ENCODE data around the gene INSYN2B. TPM values are rescaled to one million over a fixed set of nuclear protein-coding genes. Genes with fewer than 3 reads are reported as not detected.

Gene INSYN2B
- total RNA-seq, 1 experiment from 2014 or later = not detected

DNA sequence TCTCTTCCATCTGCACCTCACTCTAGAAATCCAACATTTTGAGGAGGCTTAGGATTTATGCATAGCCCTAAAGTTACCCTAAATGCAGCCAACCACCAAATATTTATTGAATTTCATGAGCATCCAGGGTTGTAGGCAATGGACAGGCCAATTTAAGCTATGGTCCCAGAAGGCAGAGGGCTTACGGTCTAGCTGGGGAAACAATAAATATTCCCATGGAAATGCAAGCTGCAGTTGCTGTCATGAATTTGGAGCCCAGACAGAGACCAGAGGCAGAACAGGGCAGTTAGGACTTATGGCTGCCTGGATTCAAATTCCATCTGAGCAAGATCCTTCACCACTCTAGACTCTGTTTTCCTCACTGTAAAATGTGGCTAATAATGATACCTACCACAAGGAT is 9.1 kb upstream of the INSYN2B start:
- ChIA-PET POLR2A (no interaction called here), RAD21 (ENCODE audit: low non-redundant PET in 1 of 2, low total read pairs in 2 of 2, uncharacterized antibody in 2 of 2, unreplicated experiment in 2 of 2) (no interaction called here), CTCF (no interaction called here)
- DNase-seq (ENCODE audit: low read depth, low spot score) = no peak
- TF ChIP-seq POLR2A (IDR thresholded peaks at IDR 0.05; ENCODE audit: borderline replicate concordance, extremely low read depth, insufficient read depth, insufficient read length) = no peak
- TF ChIP-seq SRF (IDR thresholded peaks at IDR 0.05; ENCODE audit: low read depth) = no peak
- TF ChIP-seq EGR1 (IDR thresholded peaks at IDR 0.05; ENCODE audit: low read depth) = no peak
- no peak for TF ChIP-seq TCF7L2 (IDR thresholded peaks at IDR 0.05; ENCODE audit: borderline replicate concordance, extremely low read depth, insufficient read depth, insufficient read length)
- no peak for TF ChIP-seq JUND (IDR thresholded peaks at IDR 0.05)
- no peak for TF ChIP-seq RAD21 (IDR thresholded peaks at IDR 0.05; ENCODE audit: low read depth)
- TF ChIP-seq SIN3A (IDR thresholded peaks at IDR 0.05; ENCODE audit: low read depth) = no peak
- TF ChIP-seq, protein P1, sequence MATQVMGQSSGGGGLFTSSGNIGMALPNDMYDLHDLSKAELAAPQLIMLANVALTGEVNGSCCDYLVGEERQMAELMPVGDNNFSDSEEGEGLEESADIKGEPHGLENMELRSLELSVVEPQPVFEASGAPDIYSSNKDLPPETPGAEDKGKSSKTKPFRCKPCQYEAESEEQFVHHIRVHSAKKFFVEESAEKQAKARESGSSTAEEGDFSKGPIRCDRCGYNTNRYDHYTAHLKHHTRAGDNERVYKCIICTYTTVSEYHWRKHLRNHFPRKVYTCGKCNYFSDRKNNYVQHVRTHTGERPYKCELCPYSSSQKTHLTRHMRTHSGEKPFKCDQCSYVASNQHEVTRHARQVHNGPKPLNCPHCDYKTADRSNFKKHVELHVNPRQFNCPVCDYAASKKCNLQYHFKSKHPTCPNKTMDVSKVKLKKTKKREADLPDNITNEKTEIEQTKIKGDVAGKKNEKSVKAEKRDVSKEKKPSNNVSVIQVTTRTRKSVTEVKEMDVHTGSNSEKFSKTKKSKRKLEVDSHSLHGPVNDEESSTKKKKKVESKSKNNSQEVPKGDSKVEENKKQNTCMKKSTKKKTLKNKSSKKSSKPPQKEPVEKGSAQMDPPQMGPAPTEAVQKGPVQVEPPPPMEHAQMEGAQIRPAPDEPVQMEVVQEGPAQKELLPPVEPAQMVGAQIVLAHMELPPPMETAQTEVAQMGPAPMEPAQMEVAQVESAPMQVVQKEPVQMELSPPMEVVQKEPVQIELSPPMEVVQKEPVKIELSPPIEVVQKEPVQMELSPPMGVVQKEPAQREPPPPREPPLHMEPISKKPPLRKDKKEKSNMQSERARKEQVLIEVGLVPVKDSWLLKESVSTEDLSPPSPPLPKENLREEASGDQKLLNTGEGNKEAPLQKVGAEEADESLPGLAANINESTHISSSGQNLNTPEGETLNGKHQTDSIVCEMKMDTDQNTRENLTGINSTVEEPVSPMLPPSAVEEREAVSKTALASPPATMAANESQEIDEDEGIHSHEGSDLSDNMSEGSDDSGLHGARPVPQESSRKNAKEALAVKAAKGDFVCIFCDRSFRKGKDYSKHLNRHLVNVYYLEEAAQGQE (IDR thresholded peaks at IDR 0.05; ENCODE audit: low read depth) = no peak
- no peak for TF ChIP-seq YY1 (IDR thresholded peaks at IDR 0.05; ENCODE audit: extremely low read depth, insufficient replicate concordance, low read depth, low read length)
- TF ChIP-seq ZFX (IDR thresholded peaks at IDR 0.05) = no peak
- no peak for TF ChIP-seq ELF1 (IDR thresholded peaks at IDR 0.05; ENCODE audit: borderline replicate concordance, low read depth)
- TF ChIP-seq ZNF274 (IDR thresholded peaks at IDR 0.05; ENCODE audit: low read depth, low read length) = no peak
- TF ChIP-seq, protein P2, sequence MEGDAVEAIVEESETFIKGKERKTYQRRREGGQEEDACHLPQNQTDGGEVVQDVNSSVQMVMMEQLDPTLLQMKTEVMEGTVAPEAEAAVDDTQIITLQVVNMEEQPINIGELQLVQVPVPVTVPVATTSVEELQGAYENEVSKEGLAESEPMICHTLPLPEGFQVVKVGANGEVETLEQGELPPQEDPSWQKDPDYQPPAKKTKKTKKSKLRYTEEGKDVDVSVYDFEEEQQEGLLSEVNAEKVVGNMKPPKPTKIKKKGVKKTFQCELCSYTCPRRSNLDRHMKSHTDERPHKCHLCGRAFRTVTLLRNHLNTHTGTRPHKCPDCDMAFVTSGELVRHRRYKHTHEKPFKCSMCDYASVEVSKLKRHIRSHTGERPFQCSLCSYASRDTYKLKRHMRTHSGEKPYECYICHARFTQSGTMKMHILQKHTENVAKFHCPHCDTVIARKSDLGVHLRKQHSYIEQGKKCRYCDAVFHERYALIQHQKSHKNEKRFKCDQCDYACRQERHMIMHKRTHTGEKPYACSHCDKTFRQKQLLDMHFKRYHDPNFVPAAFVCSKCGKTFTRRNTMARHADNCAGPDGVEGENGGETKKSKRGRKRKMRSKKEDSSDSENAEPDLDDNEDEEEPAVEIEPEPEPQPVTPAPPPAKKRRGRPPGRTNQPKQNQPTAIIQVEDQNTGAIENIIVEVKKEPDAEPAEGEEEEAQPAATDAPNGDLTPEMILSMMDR (IDR thresholded peaks at IDR 0.05 in 2 of 3, conservative IDR thresholded peaks at IDR 0.05 in 1 of 3; ENCODE audit: borderline replicate concordance in 1 of 3, insufficient read depth in 1 of 3, low read depth in 2 of 3, low read length in 2 of 3) = no peak
- no peak for TF ChIP-seq CEBPB (IDR thresholded peaks at IDR 0.05; ENCODE audit: low read depth)
- TF ChIP-seq, protein P3, sequence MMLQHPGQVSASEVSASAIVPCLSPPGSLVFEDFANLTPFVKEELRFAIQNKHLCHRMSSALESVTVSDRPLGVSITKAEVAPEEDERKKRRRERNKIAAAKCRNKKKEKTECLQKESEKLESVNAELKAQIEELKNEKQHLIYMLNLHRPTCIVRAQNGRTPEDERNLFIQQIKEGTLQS (IDR thresholded peaks at IDR 0.05) = no peak
- no peak for TF ChIP-seq EZH2 (IDR thresholded peaks at IDR 0.05)
- TF ChIP-seq SP1 (IDR thresholded peaks at IDR 0.05; ENCODE audit: low read depth) = no peak
- no peaks in the 10 kb centered on the region for H3K79me2 ChIP-seq (ENCODE audit: insufficient read depth, low read length)
- no peak overlapping the region for H3K4me3 ChIP-seq (replicated peaks in 1 of 2; ENCODE audit: low read depth in 1 of 2, low read length in 2 of 2)
- H3K36me3 ChIP-seq (ENCODE audit: control insufficient read depth in 1 of 2, insufficient read depth in 2 of 2, low read length in 2 of 2) = no peaks in the 10 kb centered on the region
- no peaks in the 10 kb centered on the region for H3K9me2 ChIP-seq (ENCODE audit: insufficient read depth)
- no peak for ATAC-seq
- no peaks in the 10 kb centered on the region for H4K20me1 ChIP-seq (ENCODE audit: insufficient read depth)
- no peak overlapping the region for H3K27ac ChIP-seq (ENCODE audit: low read depth, low read length)
- no peak overlapping the region for H3K4me2 ChIP-seq (ENCODE audit: low read length)
- H3K9me3 ChIP-seq (ENCODE audit: control insufficient read depth in 1 of 2, insufficient read depth in 1 of 2, low read depth in 1 of 2, low read length in 2 of 2) = no peaks in the 10 kb centered on the region
- no peak overlapping the region for H2AFZ ChIP-seq (ENCODE audit: low read depth, low read length, poor library complexity, severe bottlenecking)
- BruUV-seq (replicated peaks) = no TSS peak
- H3K27me3 ChIP-seq (ENCODE audit: insufficient read depth, low read length) = peaks cover 73% of the 10 kb centered on the region
- H3K9ac ChIP-seq (ENCODE audit: low read length) = no peak overlapping the region
- intact Hi-C loops (cut with micrococcal nuclease) = no loop called here
- no peaks in the 10 kb centered on the region for H3K4me1 ChIP-seq (ENCODE audit: control insufficient read depth in 1 of 2, insufficient read depth in 2 of 2, low read length in 2 of 2)
